Esophagus squamous epithelium (tissue), 4 donors: ENCODE results near the gene ITGB3BP.

Source experiments
- POLR2A ChIP-seq, 4 donors: fragments of 450-650 bp; IDR thresholded peaks; one replicate each; pipeline ENCODE4 v1.6.1; 2017; ENCODE audit warnings: antibody characterized with exemption in 4 of 4, mild to moderate bottlenecking in 4 of 4, moderate library complexity in 3 of 4
- TF ChIP-seq, protein P1 (sequence below), 6 experiments: fragments of 450-650 bp in 4 of 6; fragments of 200-600 bp in 2 of 6; sonication (generic) in 2 of 6; IDR thresholded peaks; one replicate each; pipeline ENCODE4 v1.5.1; 2016 to 2019; ENCODE audit warnings: antibody characterized with exemption in 6 of 6, mild to moderate bottlenecking in 4 of 6, moderate library complexity in 4 of 6

DNA sequence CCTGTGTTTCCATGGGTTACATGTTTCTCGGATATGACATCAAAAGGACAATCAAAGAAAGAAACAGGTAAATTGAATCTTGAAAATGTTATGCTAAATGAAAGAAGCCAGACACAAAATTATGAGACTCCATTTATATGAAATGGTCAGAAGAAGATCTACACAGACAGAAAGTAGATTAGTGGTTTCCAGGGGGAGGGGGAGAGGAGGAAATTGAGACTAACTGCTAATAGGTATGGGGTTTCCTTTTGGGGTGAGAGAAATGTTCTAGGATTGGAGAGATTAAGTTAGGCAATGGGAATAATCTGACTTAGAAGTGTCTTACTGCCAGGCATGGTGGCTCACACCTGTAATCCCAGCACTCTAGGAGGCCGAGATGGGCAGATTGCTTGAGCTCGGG, 21.8 kb downstream of the ITGB3BP start:
- TF ChIP-seq, protein P1, sequence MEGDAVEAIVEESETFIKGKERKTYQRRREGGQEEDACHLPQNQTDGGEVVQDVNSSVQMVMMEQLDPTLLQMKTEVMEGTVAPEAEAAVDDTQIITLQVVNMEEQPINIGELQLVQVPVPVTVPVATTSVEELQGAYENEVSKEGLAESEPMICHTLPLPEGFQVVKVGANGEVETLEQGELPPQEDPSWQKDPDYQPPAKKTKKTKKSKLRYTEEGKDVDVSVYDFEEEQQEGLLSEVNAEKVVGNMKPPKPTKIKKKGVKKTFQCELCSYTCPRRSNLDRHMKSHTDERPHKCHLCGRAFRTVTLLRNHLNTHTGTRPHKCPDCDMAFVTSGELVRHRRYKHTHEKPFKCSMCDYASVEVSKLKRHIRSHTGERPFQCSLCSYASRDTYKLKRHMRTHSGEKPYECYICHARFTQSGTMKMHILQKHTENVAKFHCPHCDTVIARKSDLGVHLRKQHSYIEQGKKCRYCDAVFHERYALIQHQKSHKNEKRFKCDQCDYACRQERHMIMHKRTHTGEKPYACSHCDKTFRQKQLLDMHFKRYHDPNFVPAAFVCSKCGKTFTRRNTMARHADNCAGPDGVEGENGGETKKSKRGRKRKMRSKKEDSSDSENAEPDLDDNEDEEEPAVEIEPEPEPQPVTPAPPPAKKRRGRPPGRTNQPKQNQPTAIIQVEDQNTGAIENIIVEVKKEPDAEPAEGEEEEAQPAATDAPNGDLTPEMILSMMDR (IDR thresholded peaks at IDR 0.05) = no peak
- TF ChIP-seq POLR2A (IDR thresholded peaks at IDR 0.05) = no peak
